ENCODE results near the gene MSMP. TPM values are rescaled to one million over a fixed set of nuclear protein-coding genes. Genes with fewer than 3 reads are reported as not detected.
A peak's percentile ranks its signal among the peaks of the same experiment; 100 is the strongest.

The MSMP gene
- total RNA-seq, 2 donors from 2014 or later, result not detected

- DNase-seq, result peak; percentile 97 to 98
- H3K36me3 Mint-ChIP-seq (ENCODE audit: insufficient read depth in 2 of 2), result peaks cover 10 to 12% of the 10 kb centered on the region in 2 donors
- ATAC-seq (replicated peaks in 1 of 2), result peak; percentile 89 to 90
- peaks cover 29% of the 10 kb centered on the region for H3K4me1 Mint-ChIP-seq (ENCODE audit: low read depth)
- H3K9me3 Mint-ChIP-seq, result no peaks in the 10 kb centered on the region
- H3K27me3 Mint-ChIP-seq (ENCODE audit: low read depth), result no peaks in the 10 kb centered on the region
- H3K27ac Mint-ChIP-seq, result peak within 1 kb of the TSS; percentile 90
- no peak within 1 kb of the TSS for H3K4me3 Mint-ChIP-seq
Observed at GRCh38 chr9:35732185-35732799, 21.8 kb downstream of the MSMP start, which contains the start of the genes CREB3 and TLN1. CREB3 (plus strand) TSS chr9:35732666; CDS start chr9:35732773, 107 bp downstream. TLN1 (minus strand) TSS chr9:35732195; CDS start chr9:35725694, 6,501 bp downstream.

- Mint-ChIP-seq H3K36me3 (ENCODE audit: insufficient read depth in 2 of 2) (peaks cover 10 to 12% of the 10 kb centered on the region in 2 donors), H3K4me3 (no peak overlapping the region), H3K27ac (peak overlapping the region; percentile 58), H3K27me3 (ENCODE audit: low read depth) (no peaks in the 10 kb centered on the region), H3K9me3 (no peaks in the 10 kb centered on the region), H3K4me1 (ENCODE audit: low read depth) (peaks cover 29% of the 10 kb centered on the region)
- DNase-seq, result peak in 1 of 2 donors; percentile 37
- ATAC-seq (replicated peaks in 1 of 2), result no peak
Observed at GRCh38 chr9:35731415-35732184, 22.5 kb downstream of the MSMP start.

GRCh38 chr9:35730486-35730854 is 23.6 kb downstream of the MSMP start:
- Mint-ChIP-seq H3K27me3 (ENCODE audit: low read depth) (no peaks in the 10 kb centered on the region), H3K4me1 (ENCODE audit: low read depth) (peaks cover 23% of the 10 kb centered on the region), H3K4me3 (no peak overlapping the region), H3K9me3 (no peaks in the 10 kb centered on the region), H3K27ac (no peak overlapping the region), H3K36me3 (ENCODE audit: insufficient read depth in 2 of 2) (peaks cover 10 to 11% of the 10 kb centered on the region in 2 donors)
- DNase-seq, result no peak
- ATAC-seq (replicated peaks in 1 of 2), result no peak

GRCh38 chr9:35729700-35730485 is 24.2 kb downstream of the MSMP start:
- Mint-ChIP-seq H3K27me3 (ENCODE audit: low read depth) (no peaks in the 10 kb centered on the region), H3K27ac (no peak overlapping the region), H3K4me1 (ENCODE audit: low read depth) (peaks cover 20% of the 10 kb centered on the region), H3K4me3 (no peak overlapping the region), H3K36me3 (ENCODE audit: insufficient read depth in 2 of 2) (peaks cover 7 to 10% of the 10 kb centered on the region in 2 donors), H3K9me3 (no peaks in the 10 kb centered on the region)
- peak; percentile 25 to 53 for DNase-seq
- ATAC-seq (replicated peaks in 1 of 2), result no peak

- no peaks in the 10 kb centered on the region for H3K9me3 Mint-ChIP-seq
- H3K27ac Mint-ChIP-seq, result no peak overlapping the region
- H3K4me3 Mint-ChIP-seq, result no peak overlapping the region
- no peak for DNase-seq
- H3K27me3 Mint-ChIP-seq (ENCODE audit: low read depth), result no peaks in the 10 kb centered on the region
- H3K4me1 Mint-ChIP-seq (ENCODE audit: low read depth), result peaks cover 22% of the 10 kb centered on the region
- H3K36me3 Mint-ChIP-seq (ENCODE audit: insufficient read depth in 2 of 2), result peaks cover 11 to 15% of the 10 kb centered on the region in 2 donors
- no peak for ATAC-seq (replicated peaks in 1 of 2)
Observed at GRCh38 chr9:35729101-35729500, 25.0 kb downstream of the MSMP start.

- DNase-seq (peak; percentile 63 to 69), ATAC-seq (replicated peaks in 1 of 2) (peak; percentile 16 to 18)
- Mint-ChIP-seq H3K9me3 (no peaks in the 10 kb centered on the region), H3K4me1 (ENCODE audit: low read depth) (peaks cover 14% of the 10 kb centered on the region), H3K27me3 (ENCODE audit: low read depth) (no peaks in the 10 kb centered on the region), H3K4me3 (no peak overlapping the region), H3K27ac (no peak overlapping the region), H3K36me3 (ENCODE audit: insufficient read depth in 2 of 2) (peaks cover 12 to 15% of the 10 kb centered on the region in 2 donors)
Observed at GRCh38 chr9:35728041-35728971, 25.8 kb downstream of the MSMP start.

GRCh38 chr9:35727676-35728040 is 26.4 kb downstream of the MSMP start:
- Mint-ChIP-seq H3K9me3 (no peaks in the 10 kb centered on the region), H3K27me3 (ENCODE audit: low read depth) (no peaks in the 10 kb centered on the region), H3K4me3 (no peak overlapping the region), H3K36me3 (ENCODE audit: insufficient read depth in 2 of 2) (peaks cover 15% of the 10 kb centered on the region in 2 donors), H3K4me1 (ENCODE audit: low read depth) (peaks cover 9% of the 10 kb centered on the region), H3K27ac (no peak overlapping the region)
- no peak for ATAC-seq (replicated peaks in 1 of 2)
- no peak for DNase-seq

- no peaks in the 10 kb centered on the region for H3K27me3 Mint-ChIP-seq (ENCODE audit: low read depth)
- peaks cover 9% of the 10 kb centered on the region for H3K4me1 Mint-ChIP-seq (ENCODE audit: low read depth)
- H3K9me3 Mint-ChIP-seq, result no peaks in the 10 kb centered on the region
- DNase-seq, result peak; percentile 34 to 35
- no peak overlapping the region for H3K4me3 Mint-ChIP-seq
- H3K27ac Mint-ChIP-seq, result peak overlapping the region; percentile 85
- peaks cover 18 to 20% of the 10 kb centered on the region in 2 donors for H3K36me3 Mint-ChIP-seq (ENCODE audit: insufficient read depth in 2 of 2)
- no peak for ATAC-seq (replicated peaks in 1 of 2)
Observed at GRCh38 chr9:35726931-35727330, 27.1 kb downstream of the MSMP start.

GRCh38 chr9:35725362-35725761 is 28.7 kb downstream of the MSMP start:
- DNase-seq (no peak), ATAC-seq (replicated peaks in 1 of 2) (no peak)
- peaks cover 9% of the 10 kb centered on the region for H3K4me1 Mint-ChIP-seq (ENCODE audit: low read depth)
- H3K27ac Mint-ChIP-seq, result no peak overlapping the region
- H3K4me3 Mint-ChIP-seq, result no peak overlapping the region
- H3K9me3 Mint-ChIP-seq, result no peaks in the 10 kb centered on the region
- H3K36me3 Mint-ChIP-seq (ENCODE audit: insufficient read depth in 2 of 2), result peaks cover 19 to 25% of the 10 kb centered on the region in 2 donors
- H3K27me3 Mint-ChIP-seq (ENCODE audit: low read depth), result no peaks in the 10 kb centered on the region

- ATAC-seq (replicated peaks in 1 of 2) (no peak), DNase-seq (no peak)
- H3K4me1 Mint-ChIP-seq (ENCODE audit: low read depth), result peaks cover 9% of the 10 kb centered on the region
- H3K27ac Mint-ChIP-seq, result no peak overlapping the region
- no peak overlapping the region for H3K4me3 Mint-ChIP-seq
- H3K27me3 Mint-ChIP-seq (ENCODE audit: low read depth), result no peaks in the 10 kb centered on the region
- peaks cover 24 to 28% of the 10 kb centered on the region in 2 donors for H3K36me3 Mint-ChIP-seq (ENCODE audit: insufficient read depth in 2 of 2)
- H3K9me3 Mint-ChIP-seq, result no peaks in the 10 kb centered on the region
Observed at GRCh38 chr9:35723908-35724307, 30.2 kb downstream of the MSMP start.

GRCh38 chr9:35723426-35723825 is 30.6 kb downstream of the MSMP start:
- H3K9me3 Mint-ChIP-seq, result no peaks in the 10 kb centered on the region
- H3K4me3 Mint-ChIP-seq, result no peak overlapping the region
- H3K27ac Mint-ChIP-seq, result peak overlapping the region; percentile 65
- peaks cover 25 to 28% of the 10 kb centered on the region in 2 donors for H3K36me3 Mint-ChIP-seq (ENCODE audit: insufficient read depth in 2 of 2)
- no peak for DNase-seq
- H3K27me3 Mint-ChIP-seq (ENCODE audit: low read depth), result no peaks in the 10 kb centered on the region
- ATAC-seq (replicated peaks in 1 of 2), result no peak
- H3K4me1 Mint-ChIP-seq (ENCODE audit: low read depth), result peaks cover 9% of the 10 kb centered on the region

- no peaks in the 10 kb centered on the region for H3K9me3 Mint-ChIP-seq
- peaks cover 3% of the 10 kb centered on the region for H3K4me1 Mint-ChIP-seq (ENCODE audit: low read depth)
- peaks cover 23 to 34% of the 10 kb centered on the region in 2 donors for H3K36me3 Mint-ChIP-seq (ENCODE audit: insufficient read depth in 2 of 2)
- H3K4me3 Mint-ChIP-seq, result no peak overlapping the region
- no peak for ATAC-seq (replicated peaks in 1 of 2)
- H3K27me3 Mint-ChIP-seq (ENCODE audit: low read depth), result no peaks in the 10 kb centered on the region
- DNase-seq, result no peak
- H3K27ac Mint-ChIP-seq, result no peak overlapping the region
Observed at GRCh38 chr9:35719546-35719945, 34.5 kb downstream of the MSMP start.
